HL-60/S4 treated with retinoic acid at 250 ng/mL for 4 days and 3 days (cell line): ENCODE results near the gene PARP4.
"Not testable (repeated sequence)": the region's sequence is repeated elsewhere in the genome, so short reads cannot be mapped to it uniquely, and the experiment has no call there.

ENCODE experiments used
- in situ Hi-C: fragments of 300-500 bp; cut with MboI; formaldehyde crosslinking; loops from 2 replicates; pipeline ENCODE4 v1.7.0; 2022; ENCODE audit warnings: low sequenced_read_pairs

Gene PARP4

GRCh38 chr13:24506283-24506682, 6.3 kb downstream of the PARP4 start:
- in situ Hi-C loops: not testable (repeated sequence)

GRCh38 chr13:24505756-24506155, 6.8 kb downstream of the PARP4 start:
- in situ Hi-C loops: no loop called here

GRCh38 chr13:24505256-24505655, 7.3 kb downstream of the PARP4 start:
- in situ Hi-C loops: no loop called here

- in situ Hi-C loops: no loop called here
Measured at GRCh38 chr13:24503379-24503696, 9.2 kb downstream of the PARP4 start.

- in situ Hi-C loops: no loop called here
Measured at GRCh38 chr13:24502533-24503378, 9.8 kb downstream of the PARP4 start.

GRCh38 chr13:24500977-24501376, 11.6 kb downstream of the PARP4 start:
- in situ Hi-C loops: no loop called here

- in situ Hi-C loops: no loop called here
Measured at GRCh38 chr13:24497742-24498141, 14.8 kb downstream of the PARP4 start.

- in situ Hi-C loops: not testable (repeated sequence)
Measured at GRCh38 chr13:24496295-24496694, 16.3 kb downstream of the PARP4 start.

GRCh38 chr13:24495151-24495729, 17.3 kb downstream of the PARP4 start:
- in situ Hi-C loops: no loop called here

- in situ Hi-C loops: no loop called here
Measured at GRCh38 chr13:24493356-24493755, 19.2 kb downstream of the PARP4 start.

GRCh38 chr13:24491845-24492244, 20.7 kb downstream of the PARP4 start:
- in situ Hi-C loops: no loop called here

GRCh38 chr13:24489721-24490120, 22.9 kb downstream of the PARP4 start:
- in situ Hi-C loops: no loop called here

- in situ Hi-C loops: not testable (repeated sequence)
Measured at GRCh38 chr13:24488092-24488491, 24.5 kb downstream of the PARP4 start.

- in situ Hi-C loops: not testable (repeated sequence)
Measured at GRCh38 chr13:24486017-24486657, 26.4 kb downstream of the PARP4 start.

GRCh38 chr13:24473686-24474085, 38.9 kb downstream of the PARP4 start:
- in situ Hi-C loops: no loop called here

- in situ Hi-C loops: not testable (repeated sequence)
Measured at GRCh38 chr13:24472129-24472528, 40.4 kb downstream of the PARP4 start.

GRCh38 chr13:24463078-24463477, 49.5 kb downstream of the PARP4 start:
- in situ Hi-C loops: no loop called here

GRCh38 chr13:24460256-24460655, 52.3 kb downstream of the PARP4 start:
- in situ Hi-C loops: no loop called here

GRCh38 chr13:24459726-24460125, 52.9 kb downstream of the PARP4 start:
- in situ Hi-C loops: no loop called here

GRCh38 chr13:24459234-24459633, 53.3 kb downstream of the PARP4 start:
- in situ Hi-C loops: no loop called here

- in situ Hi-C loops: no loop called here
Measured at GRCh38 chr13:24458736-24459135, 53.8 kb downstream of the PARP4 start.

- in situ Hi-C loops: no loop called here
Measured at GRCh38 chr13:24456396-24456795, 56.2 kb downstream of the PARP4 start.
